Measurements from ENCODE around the gene VWA3B.

- TF ChIP-seq CTCF (conservative IDR thresholded peaks at IDR 0.05; ENCODE audit: low read length) (no peak), EZH2phosphoT487 (IDR thresholded peaks at IDR 0.05; ENCODE audit: borderline replicate concordance, low read depth, low read length) (no peak)
Measured at GRCh38 chr2:98149333-98149697, 62.3 kb downstream of the VWA3B start.
